CD14-positive monocyte (primary cell): Measurements from ENCODE around the gene OR6S1. TPM values are rescaled to one million over a fixed set of nuclear protein-coding genes. Genes with fewer than 3 reads are reported as not detected.
"Not testable (repeated sequence)": the region's sequence is repeated elsewhere in the genome, so short reads cannot be mapped to it uniquely, and the experiment has no call there.

Experiments
- DNase-seq, 3 donors: peaks; one replicate each; pipeline ENCODE4 v3.0.0-alpha.2; 2011 to 2022
- H2AFZ ChIP-seq: 2 replicates; pipeline ENCODE4 v1.6.0; 2012; ENCODE audit warnings: mild to moderate bottlenecking, low read depth, low read length, inconsistent platforms; ENCODE audit not compliant: insufficient read depth, poor library complexity, severe bottlenecking
- H3K27ac ChIP-seq, 2 donors: 1 replicate in 1 of 2; 2 replicates in 1 of 2; pipeline ENCODE4 v1.5.1; 2012 to 2013; ENCODE audit warnings: low read length in 2 of 2, control low read depth in 1 of 2, inconsistent platforms in 1 of 2, low read depth in 1 of 2, mild to moderate bottlenecking in 1 of 2
- H3K27me3 ChIP-seq, 2 donors: one replicate each; pipeline versions ENCODE4 v1.6.0 to v1.6.1; 2011 to 2013; ENCODE audit warnings: low read length in 2 of 2; ENCODE audit not compliant: control insufficient read depth in 2 of 2, insufficient read depth in 2 of 2
- H3K36me3 ChIP-seq, 2 donors: replicated peaks in 1 of 2; 1 replicate in 1 of 2; 2 replicates in 1 of 2; pipeline versions ENCODE4 v1.5.1 to v1.6.1; 2012 to 2013; ENCODE audit warnings: low read length in 2 of 2, control low read depth in 1 of 2, inconsistent platforms in 1 of 2, mild to moderate bottlenecking in 1 of 2; ENCODE audit not compliant: insufficient read depth in 2 of 2, control insufficient read depth in 1 of 2
- H3K4me1 ChIP-seq, 2 donors: 1 replicate in 1 of 2; 2 replicates in 1 of 2; pipeline versions ENCODE4 v1.5.1 to v1.6.1; 2012 to 2013; ENCODE audit warnings: low read length in 2 of 2, control low read depth in 1 of 2, inconsistent platforms in 1 of 2, mild to moderate bottlenecking in 1 of 2, moderate library complexity in 1 of 2; ENCODE audit not compliant: insufficient read depth in 2 of 2, control insufficient read depth in 1 of 2
- H3K4me2 ChIP-seq: replicated peaks from 2 replicates; pipeline ENCODE3; 2012; ENCODE audit warnings: low read length, moderate library complexity, mild to moderate bottlenecking; ENCODE audit not compliant: poor library complexity, severe bottlenecking; ENCODE audit errors: extremely low read depth
- H3K4me3 ChIP-seq, 3 experiments: fragments of 200-600 bp in 1 of 3; sonication (generic) in 1 of 3; replicated peaks in 1 of 3; 1 replicate in 2 of 3; 2 replicates in 1 of 3; pipeline ENCODE4 v1.5.1; 2011 to 2013; ENCODE audit warnings: low read length in 3 of 3, mild to moderate bottlenecking in 3 of 3, control low read depth in 2 of 3, low read depth in 2 of 3, inconsistent platforms in 1 of 3, moderate library complexity in 1 of 3
- H3K79me2 ChIP-seq: 2 replicates; pipeline ENCODE4 v1.6.0; 2012; ENCODE audit warnings: mild to moderate bottlenecking, control low read depth, inconsistent platforms, low read length, moderate library complexity; ENCODE audit not compliant: insufficient read depth
- H3K9ac ChIP-seq: 2 replicates; pipeline ENCODE4 v1.6.0; 2017; ENCODE audit warnings: low read length, mild to moderate bottlenecking; ENCODE audit not compliant: insufficient read depth, poor library complexity, severe bottlenecking
- H3K9me3 ChIP-seq, 2 donors: replicated peaks in 1 of 2; 1 replicate in 1 of 2; 2 replicates in 1 of 2; pipeline versions ENCODE4 v1.5.1 to v1.6.1; 2012 to 2013; ENCODE audit warnings: low read length in 2 of 2, control low read depth in 1 of 2; ENCODE audit not compliant: control insufficient read depth in 1 of 2, insufficient read depth in 1 of 2
- H4K20me1 ChIP-seq: 2 replicates; pipeline ENCODE4 v1.6.0; 2012; ENCODE audit warnings: mild to moderate bottlenecking, low read length, control low read depth, moderate library complexity; ENCODE audit not compliant: insufficient read depth
- H3K27ac Mint-ChIP-seq, 7 donors: one replicate each; pipeline ENCODE4 v1.8.0; 2020; ENCODE audit warnings: mild to moderate bottlenecking in 7 of 7, mixed read lengths in 7 of 7, moderate library complexity in 6 of 7, inconsistent platforms in 2 of 7
- H3K27me3 Mint-ChIP-seq, 3 donors: one replicate each; pipeline ENCODE4 v1.8.0; 2021 to 2022; ENCODE audit warnings: low read depth in 3 of 3, mild to moderate bottlenecking in 3 of 3, mixed read lengths in 3 of 3, moderate library complexity in 3 of 3, inconsistent platforms in 1 of 3
- H3K36me3 Mint-ChIP-seq, 2 donors: one replicate each; pipeline ENCODE4 v1.8.0; 2020; ENCODE audit warnings: mixed read lengths in 2 of 2, inconsistent platforms in 1 of 2, mild to moderate bottlenecking in 1 of 2
- H3K4me1 Mint-ChIP-seq: one replicate; pipeline ENCODE4 v1.8.0; 2020; ENCODE audit warnings: mild to moderate bottlenecking, mixed read lengths
- H3K4me3 Mint-ChIP-seq, 2 donors: one replicate each; pipeline ENCODE4 v1.8.0; 2020; ENCODE audit warnings: mild to moderate bottlenecking in 2 of 2, mixed read lengths in 2 of 2, moderate library complexity in 1 of 2
- H3K9me3 Mint-ChIP-seq, 7 donors: one replicate each; pipeline ENCODE4 v1.8.0; 2020 to 2022; ENCODE audit warnings: mixed read lengths in 7 of 7, mild to moderate bottlenecking in 6 of 7, moderate library complexity in 6 of 7, inconsistent platforms in 2 of 7
- WGBS: methylation state at CpG from one replicate; pipeline ENCODE4 v1.1.5; 2013; ENCODE audit warnings: missing lambda C conversion rate; ENCODE audit not compliant: insufficient coverage; 5-methylcytosine and 5-hydroxymethylcytosine counted together
- intact Hi-C, 2 donors: fragments of 100-400 bp; cut with micrococcal nuclease; formaldehyde crosslinking; loops; one replicate each; pipeline versions ENCODE4 v1.15.0 to v1.15.1; 2023
- polyA plus RNA-seq, 3 donors: library from polyadenylated mRNA; depleted of rRNA in 1 of 3; unstranded in 2 of 3; stranded (reverse) in 1 of 3; fragments of 300-500 nt in 2 of 3; fragments of >200 nt in 1 of 3; fragmentation: Illumina TruSeq in 2 of 3; gene quantifications; 1 replicate in 2 of 3; 2 replicates in 1 of 3; pipeline ENCODE4 v1.2.3, GENCODE V29; 2012 to 2021
- TF ChIP-seq, protein P1 (sequence below): fragments of 200-600 bp; IDR thresholded peaks from one replicate; pipeline ENCODE4 v1.8.0; 2022; ENCODE audit warnings: antibody characterized with exemption, mild to moderate bottlenecking

OR6S1 gene
- polyA plus RNA-seq, 3 donors: not detected

GRCh38 chr14:20597108-20597507 is 44.4 kb downstream of the OR6S1 start:
- Histone ChIP-seq H3K4me3 (no peak overlapping the region), H4K20me1 (no peaks in the 10 kb centered on the region), H3K27ac (no peak overlapping the region), H2AFZ (no peak overlapping the region), H3K36me3 (no peaks in the 10 kb centered on the region), H3K9me3 (no peaks in the 10 kb centered on the region), H3K79me2 (no peaks in the 10 kb centered on the region), H3K9ac (no peak overlapping the region), H3K4me1 (peaks cover 3 to 6% of the 10 kb centered on the region in 2 donors), H3K4me2 (no peak overlapping the region), H3K27me3 (no peaks in the 10 kb centered on the region)
- peaks cover 11% of the 10 kb centered on the region for H3K4me1 Mint-ChIP-seq
- TF ChIP-seq, protein P1, sequence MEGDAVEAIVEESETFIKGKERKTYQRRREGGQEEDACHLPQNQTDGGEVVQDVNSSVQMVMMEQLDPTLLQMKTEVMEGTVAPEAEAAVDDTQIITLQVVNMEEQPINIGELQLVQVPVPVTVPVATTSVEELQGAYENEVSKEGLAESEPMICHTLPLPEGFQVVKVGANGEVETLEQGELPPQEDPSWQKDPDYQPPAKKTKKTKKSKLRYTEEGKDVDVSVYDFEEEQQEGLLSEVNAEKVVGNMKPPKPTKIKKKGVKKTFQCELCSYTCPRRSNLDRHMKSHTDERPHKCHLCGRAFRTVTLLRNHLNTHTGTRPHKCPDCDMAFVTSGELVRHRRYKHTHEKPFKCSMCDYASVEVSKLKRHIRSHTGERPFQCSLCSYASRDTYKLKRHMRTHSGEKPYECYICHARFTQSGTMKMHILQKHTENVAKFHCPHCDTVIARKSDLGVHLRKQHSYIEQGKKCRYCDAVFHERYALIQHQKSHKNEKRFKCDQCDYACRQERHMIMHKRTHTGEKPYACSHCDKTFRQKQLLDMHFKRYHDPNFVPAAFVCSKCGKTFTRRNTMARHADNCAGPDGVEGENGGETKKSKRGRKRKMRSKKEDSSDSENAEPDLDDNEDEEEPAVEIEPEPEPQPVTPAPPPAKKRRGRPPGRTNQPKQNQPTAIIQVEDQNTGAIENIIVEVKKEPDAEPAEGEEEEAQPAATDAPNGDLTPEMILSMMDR: no peak
- H3K27ac Mint-ChIP-seq: no peak overlapping the region
- no peak overlapping the region for H3K4me3 Mint-ChIP-seq
- H3K9me3 Mint-ChIP-seq: peaks cover 0 to 3% (median 0%) of the 10 kb centered on the region in 7 donors
- DNase-seq: no peak
- no CpG with 5 or more reads among the region's 1 CpG for WGBS
- intact Hi-C loops: no loop called here
- H3K27me3 Mint-ChIP-seq: peaks cover 0 to 8% (median 0%) of the 10 kb centered on the region in 3 donors
- no peaks in the 10 kb centered on the region for H3K36me3 Mint-ChIP-seq

- DNase-seq, H3K9me3 ChIP-seq, H4K20me1 ChIP-seq, H2AFZ ChIP-seq, H3K4me2 ChIP-seq, H3K4me3 Mint-ChIP-seq, intact Hi-C loops, H3K4me3 ChIP-seq, H3K9ac ChIP-seq, H3K27ac ChIP-seq, H3K4me1 Mint-ChIP-seq, H3K9me3 Mint-ChIP-seq, H3K79me2 ChIP-seq, H3K4me1 ChIP-seq, H3K27me3 Mint-ChIP-seq, H3K36me3 ChIP-seq, H3K27ac Mint-ChIP-seq, H3K36me3 Mint-ChIP-seq, H3K27me3 ChIP-seq: not testable (repeated sequence)
- WGBS: 100% methylated on average over 3 of the region's 3 CpGs
Measured at GRCh38 chr14:20595726-20596125, 45.8 kb downstream of the OR6S1 start.
